Breast epithelium (tissue), 3 donors: ENCODE results near the gene LAMTOR2.

Experiments used
- POLR2AphosphoS5 ChIP-seq, 3 donors: sonication (generic); formaldehyde crosslinking; IDR thresholded peaks; one replicate each; pipeline ENCODE4 v1.6.1; 2017; ENCODE audit warnings: antibody characterized with exemption in 3 of 3
- TF ChIP-seq, protein P1 (sequence below), 3 donors: fragments of 450-650 bp; IDR thresholded peaks; one replicate each; pipeline ENCODE4 v1.5.1; 2016 to 2017; ENCODE audit warnings: antibody characterized with exemption in 3 of 3, mild to moderate bottlenecking in 3 of 3, moderate library complexity in 3 of 3

DNA sequence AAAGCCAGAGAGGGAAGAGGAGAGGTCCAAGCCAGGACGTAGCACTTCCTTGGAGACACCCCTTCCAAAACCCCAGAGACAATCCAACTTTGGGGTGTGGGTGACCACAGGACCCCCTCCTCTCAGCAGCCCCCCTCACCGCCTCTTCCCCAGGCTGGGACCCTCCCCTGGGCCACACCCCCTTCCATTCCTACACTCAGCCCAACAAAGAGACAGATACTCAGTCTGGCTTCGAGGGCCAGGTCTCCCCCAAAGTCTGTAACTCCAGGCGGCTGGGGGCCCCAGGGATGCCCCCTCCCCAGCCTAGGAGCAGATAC, 26.2 kb downstream of the LAMTOR2 start:
- TF ChIP-seq, protein P1, sequence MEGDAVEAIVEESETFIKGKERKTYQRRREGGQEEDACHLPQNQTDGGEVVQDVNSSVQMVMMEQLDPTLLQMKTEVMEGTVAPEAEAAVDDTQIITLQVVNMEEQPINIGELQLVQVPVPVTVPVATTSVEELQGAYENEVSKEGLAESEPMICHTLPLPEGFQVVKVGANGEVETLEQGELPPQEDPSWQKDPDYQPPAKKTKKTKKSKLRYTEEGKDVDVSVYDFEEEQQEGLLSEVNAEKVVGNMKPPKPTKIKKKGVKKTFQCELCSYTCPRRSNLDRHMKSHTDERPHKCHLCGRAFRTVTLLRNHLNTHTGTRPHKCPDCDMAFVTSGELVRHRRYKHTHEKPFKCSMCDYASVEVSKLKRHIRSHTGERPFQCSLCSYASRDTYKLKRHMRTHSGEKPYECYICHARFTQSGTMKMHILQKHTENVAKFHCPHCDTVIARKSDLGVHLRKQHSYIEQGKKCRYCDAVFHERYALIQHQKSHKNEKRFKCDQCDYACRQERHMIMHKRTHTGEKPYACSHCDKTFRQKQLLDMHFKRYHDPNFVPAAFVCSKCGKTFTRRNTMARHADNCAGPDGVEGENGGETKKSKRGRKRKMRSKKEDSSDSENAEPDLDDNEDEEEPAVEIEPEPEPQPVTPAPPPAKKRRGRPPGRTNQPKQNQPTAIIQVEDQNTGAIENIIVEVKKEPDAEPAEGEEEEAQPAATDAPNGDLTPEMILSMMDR (IDR thresholded peaks at IDR 0.05), result no peak
- TF ChIP-seq POLR2AphosphoS5 (IDR thresholded peaks at IDR 0.05), result no peak
